HG02938 (cell line): Measurements from ENCODE around the gene ZWINT.
A peak's percentile ranks its signal among the peaks of the same experiment; 100 is the strongest.

ENCODE experiments used
- ATAC-seq: cut with Tn5 transposase; IDR thresholded peaks from one replicate; pipeline ENCODE4 v1.9.1; 2021; ENCODE audit warnings: mild to moderate bottlenecking, moderate library complexity; ENCODE audit not compliant: unreplicated experiment

Gene ZWINT

GRCh38 chr10:56360967-56361612, at the start of gene ZWINT:
TSS of gene ZWINT (minus strand) at chr10:56361259. CDS start at chr10:56361236, 23 bp downstream.
- ATAC-seq: peak; percentile 99

- no peak for ATAC-seq
Observed at GRCh38 chr10:56383806-56384205, 22.7 kb upstream of the ZWINT start.

- no peak for ATAC-seq
Observed at GRCh38 chr10:56370217-56371113, 9.4 kb upstream of the ZWINT start.

GRCh38 chr10:56360583-56360966, 484 bp downstream of the ZWINT start:
- ATAC-seq: no peak

- ATAC-seq: no peak
Observed at GRCh38 chr10:56359837-56360236, 1.2 kb downstream of the ZWINT start.

- no peak for ATAC-seq
Observed at GRCh38 chr10:56357018-56357417, 4.0 kb downstream of the ZWINT start.

GRCh38 chr10:56351909-56352630, 9.0 kb downstream of the ZWINT start:
- no peak for ATAC-seq

- no peak for ATAC-seq
Observed at GRCh38 chr10:56349611-56350010, 11.4 kb downstream of the ZWINT start.

- no peak for ATAC-seq
Observed at GRCh38 chr10:56348101-56348500, 13.0 kb downstream of the ZWINT start.

GRCh38 chr10:56346845-56347415, 14.1 kb downstream of the ZWINT start:
- ATAC-seq: no peak

- no peak for ATAC-seq
Observed at GRCh38 chr10:56341612-56342011, 19.4 kb downstream of the ZWINT start.

- ATAC-seq: no peak
Observed at GRCh38 chr10:56329961-56330360, 31.1 kb downstream of the ZWINT start.

- ATAC-seq: no peak
Observed at GRCh38 chr10:56327118-56327517, 33.9 kb downstream of the ZWINT start.

- peak; percentile 98 for ATAC-seq
Observed at GRCh38 chr10:56319386-56319785, 41.7 kb downstream of the ZWINT start.

- ATAC-seq: peak; percentile 33
Observed at GRCh38 chr10:56318816-56319215, 42.2 kb downstream of the ZWINT start.

GRCh38 chr10:56317603-56318002, 43.5 kb downstream of the ZWINT start:
- no peak for ATAC-seq

GRCh38 chr10:56316603-56317002, 44.5 kb downstream of the ZWINT start:
- no peak for ATAC-seq
